GM18868 (cell line): ENCODE measurements around the gene IFT88.

ENCODE experiments used
- ATAC-seq: cut with Tn5 transposase; IDR thresholded peaks from one replicate; pipeline ENCODE4 v1.9.1; 2021; ENCODE audit warnings: mild to moderate bottlenecking, moderate library complexity; ENCODE audit not compliant: unreplicated experiment

The IFT88 gene

GRCh38 chr13:20714161-20714560 lies 147.2 kb downstream of the IFT88 start:
- no peak for ATAC-seq

DNA sequence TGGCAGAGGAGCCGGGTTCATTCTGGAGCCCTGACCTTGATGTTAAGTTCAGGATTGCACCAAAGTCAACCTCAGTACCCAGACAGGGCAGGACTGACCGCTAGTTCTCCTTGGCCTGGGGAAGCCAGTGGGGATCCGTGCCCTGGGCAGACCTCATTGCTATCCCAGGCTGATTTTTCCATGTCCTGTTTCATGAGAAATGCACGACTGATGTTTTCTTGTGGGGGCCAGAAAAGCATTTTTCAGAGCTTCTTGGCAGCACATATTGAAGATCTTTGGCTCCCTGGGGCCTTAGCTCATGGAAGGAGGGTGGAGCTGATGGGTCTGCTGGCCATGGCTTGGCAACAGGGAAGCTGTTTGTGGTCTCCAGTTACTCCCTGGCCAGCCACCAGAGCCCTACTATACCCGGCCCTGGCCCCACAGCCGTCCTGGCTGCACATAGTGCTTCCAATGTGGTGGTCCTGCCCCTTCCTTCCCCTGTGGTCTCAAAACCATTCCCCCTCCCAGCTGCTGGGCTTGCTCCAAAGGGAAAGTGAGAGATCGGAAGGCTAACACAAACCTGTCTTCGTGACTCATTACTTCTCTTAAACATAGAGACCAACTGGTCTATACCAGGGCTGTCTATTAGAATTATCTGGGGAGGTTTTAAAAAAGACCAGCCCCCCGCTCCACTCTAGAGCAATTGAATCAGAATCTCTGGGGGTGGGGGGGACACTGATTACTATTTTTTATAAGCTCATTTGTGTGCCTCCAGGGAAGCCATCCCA lies 147.8 kb downstream of the IFT88 start:
- no peak for ATAC-seq

DNA sequence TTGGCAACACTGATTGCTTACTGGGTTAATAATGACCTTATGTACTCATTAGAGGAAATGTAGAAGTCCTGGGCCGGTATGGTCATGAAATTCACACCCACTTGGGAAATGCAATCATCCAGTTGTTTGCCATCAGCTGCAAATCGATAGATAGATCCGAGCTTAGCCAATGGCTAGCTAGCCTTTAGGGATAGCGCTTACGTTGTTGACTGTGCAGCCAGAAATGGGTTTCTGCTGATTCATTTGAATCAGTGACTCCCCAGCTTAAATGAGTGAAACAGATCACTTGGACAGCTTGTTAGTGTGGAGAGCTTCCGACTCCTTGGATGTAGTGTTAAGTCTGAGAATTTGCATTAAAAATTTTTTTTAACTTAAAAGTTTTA lies 148.4 kb downstream of the IFT88 start:
- ATAC-seq: no peak

DNA sequence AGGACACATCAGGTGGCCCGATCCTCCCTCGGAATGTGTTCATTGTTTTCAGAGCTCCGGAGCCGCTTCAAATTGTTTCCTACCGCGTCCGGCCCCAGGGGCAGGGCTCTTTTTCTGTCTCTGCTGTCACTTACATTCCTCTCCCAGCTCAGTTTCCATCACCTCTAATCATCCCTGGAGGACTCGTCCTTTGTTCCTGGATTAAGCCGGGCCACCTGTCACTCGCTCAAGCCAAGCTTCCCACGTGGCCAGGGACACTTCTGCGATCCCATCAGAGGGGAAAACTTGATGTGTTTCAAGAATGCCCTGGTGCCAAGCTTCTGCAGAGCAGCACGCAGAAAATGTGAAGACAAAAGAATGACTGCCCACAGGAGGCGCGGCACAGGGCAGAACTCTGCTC lies 150.0 kb downstream of the IFT88 start:
- no peak for ATAC-seq

- no peak for ATAC-seq
Observed at GRCh38 chr13:20717581-20718542, 150.9 kb downstream of the IFT88 start.

DNA sequence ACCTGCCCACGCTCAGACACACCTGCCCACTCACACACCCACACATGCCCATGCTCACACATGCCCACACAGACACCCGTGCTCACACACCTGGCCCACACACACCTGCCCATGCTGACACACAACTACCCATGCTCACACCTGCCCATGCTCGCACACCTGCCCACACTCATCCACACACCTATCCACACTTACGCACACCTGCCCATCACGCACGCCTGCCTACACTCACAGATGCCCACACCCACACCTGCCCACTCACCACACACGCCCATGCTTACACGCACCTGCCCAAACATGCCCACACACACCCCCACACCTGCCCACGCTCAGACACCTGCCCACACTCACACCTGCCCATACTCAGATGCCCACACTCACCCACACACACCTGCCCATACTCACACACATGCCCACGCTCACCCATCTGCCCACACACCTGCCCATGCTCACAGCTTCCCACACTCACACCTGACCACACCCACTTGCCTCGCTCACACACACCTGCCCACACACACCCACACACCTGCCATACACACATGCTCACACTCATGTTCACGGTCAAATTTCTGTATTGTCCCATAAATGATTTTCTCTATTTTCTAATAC lies 152.1 kb downstream of the IFT88 start:
- no peak for ATAC-seq

DNA sequence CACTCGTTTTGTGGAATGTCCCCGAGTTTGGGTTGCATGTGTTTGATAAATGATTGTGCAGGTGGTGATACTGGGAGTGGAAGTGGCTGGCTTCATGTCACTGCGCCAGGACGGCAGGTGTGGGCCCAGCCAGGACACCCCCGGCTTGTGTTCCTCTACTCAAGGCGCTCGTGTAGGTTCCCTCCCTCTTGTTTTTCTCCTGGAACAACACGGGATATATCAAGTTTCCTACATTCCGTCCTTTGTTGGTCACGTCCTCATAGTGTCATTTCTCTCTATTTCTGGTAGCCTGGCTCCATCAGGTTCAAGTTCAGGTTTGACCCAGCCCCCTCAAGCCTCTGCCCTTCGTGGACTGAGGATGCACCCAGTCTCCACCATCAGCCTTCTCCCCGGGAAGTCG lies 152.8 kb downstream of the IFT88 start:
- ATAC-seq: no peak

GRCh38 chr13:20720499-20720898 lies 153.5 kb downstream of the IFT88 start:
- ATAC-seq: no peak

DNA sequence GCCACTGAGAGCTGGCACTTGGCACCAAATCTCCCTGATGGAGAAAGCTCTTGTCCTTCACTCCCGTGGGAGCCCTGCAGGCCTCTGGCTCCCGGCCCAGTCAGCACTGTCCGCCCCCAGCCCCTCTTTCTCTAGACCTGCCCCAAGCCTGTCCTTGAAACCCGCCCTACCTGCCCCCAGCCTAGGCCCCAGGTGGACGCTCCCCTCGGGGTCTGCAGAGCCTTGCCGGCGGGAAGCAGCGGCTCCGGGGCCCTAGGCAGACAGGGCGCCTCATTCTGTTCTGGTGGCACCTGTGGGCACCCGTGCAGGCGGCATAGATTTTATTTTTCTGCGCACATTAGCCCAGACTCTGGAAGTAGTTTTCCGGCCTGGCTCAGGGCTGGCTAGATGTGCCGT lies 154.1 kb downstream of the IFT88 start:
- no peak for ATAC-seq

- ATAC-seq: no peak
Observed at GRCh38 chr13:20721454-20722357, 154.7 kb downstream of the IFT88 start.

DNA sequence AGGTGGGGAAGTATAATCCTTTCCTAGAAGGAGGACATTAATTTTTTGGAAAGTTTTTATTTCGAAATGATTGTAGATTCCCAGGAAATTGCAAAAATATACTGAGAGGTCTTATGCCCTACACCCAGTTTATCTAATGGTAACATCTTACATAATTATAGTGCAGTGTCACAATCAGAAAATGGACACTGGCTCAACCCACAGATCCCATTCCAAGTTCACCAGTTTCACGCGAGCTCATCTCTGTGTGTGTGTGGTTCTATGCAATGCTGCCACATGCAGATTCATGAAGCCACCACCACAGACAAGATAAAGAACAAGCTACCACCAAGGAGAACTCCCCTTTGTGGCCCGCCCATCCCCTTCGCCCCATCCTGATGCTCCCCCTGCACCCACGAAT lies 160.9 kb downstream of the IFT88 start:
- ATAC-seq: no peak

- ATAC-seq: no peak
Observed at GRCh38 chr13:20728579-20729311, 161.8 kb downstream of the IFT88 start.

- no peak for ATAC-seq
Observed at GRCh38 chr13:20729633-20730585, 163.0 kb downstream of the IFT88 start.

DNA sequence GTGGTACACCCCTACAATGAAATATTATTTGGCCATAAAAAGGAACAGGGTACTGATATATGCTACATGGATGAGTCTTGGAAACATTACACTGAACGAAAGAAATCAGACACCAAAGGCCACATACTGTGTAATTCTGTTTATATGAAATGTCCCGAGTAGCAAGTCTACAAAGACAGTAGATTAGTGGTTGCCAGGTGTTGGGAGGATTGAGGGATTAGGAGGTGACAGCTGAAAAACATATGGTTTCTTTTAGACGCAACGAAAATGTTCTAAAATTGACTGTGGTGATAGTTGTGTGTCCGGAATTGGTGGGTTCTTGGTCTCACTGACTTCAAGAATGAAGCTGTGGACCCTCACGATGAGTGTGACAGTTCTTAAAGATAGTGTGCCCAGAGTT lies 171.7 kb downstream of the IFT88 start:
- no peak for ATAC-seq

- no peak for ATAC-seq
Observed at GRCh38 chr13:20740021-20740420, 173.1 kb downstream of the IFT88 start.
